Upper lobe of left lung (tissue), 6 donors: ENCODE data around the gene GALNT2. TPM values are rescaled to one million over a fixed set of nuclear protein-coding genes. Genes with fewer than 3 reads are reported as not detected.
A peak's percentile ranks its signal among the peaks of the same experiment; 100 is the strongest.

Experiments used
- ATAC-seq, 2 donors: fragments of 200-7000 bp; cut with Tn5 transposase; one replicate each; pipeline ENCODE4 v1.9.1; 2022; ENCODE audit warnings: mild to moderate bottlenecking in 2 of 2, moderate library complexity in 2 of 2; ENCODE audit not compliant: low FRiP score in 2 of 2
- DNase-seq, 2 donors: peaks; one replicate each; pipeline ENCODE4 v3.0.0-alpha.2; 2019 to 2020
- H3K27ac ChIP-seq, 4 donors: fragments of 200-600 bp; sonication (generic); one replicate each; pipeline ENCODE4 v1.5.1; 2016 to 2019
- H3K27me3 ChIP-seq, 4 donors: fragments of 200-600 bp; sonication (generic); one replicate each; pipeline ENCODE4 v1.5.1; 2017 to 2019
- H3K36me3 ChIP-seq, 4 donors: fragments of 200-600 bp; sonication (generic); one replicate each; pipeline ENCODE4 v1.5.1; 2016 to 2019
- H3K4me1 ChIP-seq, 4 donors: fragments of 200-600 bp; sonication (generic); one replicate each; pipeline ENCODE4 v1.5.1; 2018 to 2019
- H3K4me3 ChIP-seq, 4 donors: fragments of 200-600 bp; sonication (generic); one replicate each; pipeline ENCODE4 v1.5.1; 2017 to 2019; ENCODE audit warnings: mild to moderate bottlenecking in 2 of 4, moderate library complexity in 1 of 4
- H3K9me3 ChIP-seq, 4 donors: fragments of 200-600 bp; sonication (generic); one replicate each; pipeline ENCODE4 v1.5.1; 2018 to 2019
- EP300 ChIP-seq, 4 donors: sonication (generic); formaldehyde crosslinking; IDR thresholded peaks; one replicate each; pipeline ENCODE4 v1.5.1; 2017; ENCODE audit warnings: antibody characterized with exemption in 4 of 4, control low read depth in 2 of 4
- POLR2A ChIP-seq, 4 donors: fragments of 450-650 bp; IDR thresholded peaks; one replicate each; pipeline ENCODE4 v1.5.1; 2016 to 2017; ENCODE audit warnings: antibody characterized with exemption in 4 of 4, mild to moderate bottlenecking in 2 of 4
- POLR2AphosphoS5 ChIP-seq, 2 donors: sonication (generic); formaldehyde crosslinking; IDR thresholded peaks; one replicate each; pipeline ENCODE4 v1.5.1; 2017; ENCODE audit warnings: antibody characterized with exemption in 2 of 2
- WGBS, 2 donors: methylation state at CpG; one replicate each; pipeline ENCODE4 v1.1.5; 2017 to 2018; 5-methylcytosine and 5-hydroxymethylcytosine counted together
- total RNA-seq, 6 donors: library from RNA; depleted of rRNA in 4 of 6; stranded (reverse); fragments of >200 nt in 4 of 6; gene quantifications; one replicate each; pipeline versions ENCODE4 v1.1.0 to v1.2.1, GENCODE V29; 2016 to 2021
- TF ChIP-seq, protein P1 (sequence below), 6 experiments: fragments of 450-650 bp in 4 of 6; fragments of 200-600 bp in 2 of 6; sonication (generic) in 2 of 6; IDR thresholded peaks; one replicate each; pipeline ENCODE4 v1.5.1; 2016 to 2019; ENCODE audit warnings: antibody characterized with exemption in 6 of 6
- donor health status: DM: no; HTN: no; CAD: no; lungs with moderate emphysema.
- donor health status: DM: no; HTN: yes; CAD: no; lungs with severe emphysema.

GALNT2 gene
- total RNA-seq, 6 donors from 2014 or later, result 51.3 to 62.3 (median 56.2) TPM

DNA sequence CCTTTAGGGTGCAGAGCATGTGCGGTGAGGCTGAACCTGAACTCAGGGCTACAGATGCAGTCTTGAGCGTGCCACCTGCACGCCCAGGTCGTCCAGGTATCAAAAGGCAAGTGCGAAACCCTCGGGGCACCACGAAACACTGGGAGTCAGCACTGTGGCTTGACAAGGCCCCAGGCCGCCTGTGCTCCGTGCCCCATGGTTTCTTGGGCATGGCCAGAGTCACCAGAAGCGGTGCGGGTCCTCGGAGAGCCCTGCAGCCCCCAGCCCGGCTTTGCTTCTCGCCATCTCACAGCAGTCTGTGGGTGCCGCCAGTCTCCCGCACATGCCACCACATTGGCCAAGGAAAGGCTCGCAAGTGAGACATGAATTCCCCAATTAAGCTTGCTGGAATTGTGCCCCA lies 241.8 kb downstream of the GALNT2 start:
- H3K36me3 ChIP-seq, result no peaks in the 10 kb centered on the region
- ATAC-seq, result no peak
- peak in 1 of 2 donors; percentile 58 for DNase-seq
- H3K9me3 ChIP-seq, result no peaks in the 10 kb centered on the region
- peaks cover 0 to 8% (median 2%) of the 10 kb centered on the region in 4 donors for H3K4me1 ChIP-seq
- no peak for TF ChIP-seq POLR2A (IDR thresholded peaks at IDR 0.05)
- 96% methylated on average over 13 to 17 of the region's 17 CpGs for WGBS, 2 donors
- no peak overlapping the region for H3K27ac ChIP-seq
- H3K27me3 ChIP-seq, result no peaks in the 10 kb centered on the region
- no peak overlapping the region for H3K4me3 ChIP-seq

DNA sequence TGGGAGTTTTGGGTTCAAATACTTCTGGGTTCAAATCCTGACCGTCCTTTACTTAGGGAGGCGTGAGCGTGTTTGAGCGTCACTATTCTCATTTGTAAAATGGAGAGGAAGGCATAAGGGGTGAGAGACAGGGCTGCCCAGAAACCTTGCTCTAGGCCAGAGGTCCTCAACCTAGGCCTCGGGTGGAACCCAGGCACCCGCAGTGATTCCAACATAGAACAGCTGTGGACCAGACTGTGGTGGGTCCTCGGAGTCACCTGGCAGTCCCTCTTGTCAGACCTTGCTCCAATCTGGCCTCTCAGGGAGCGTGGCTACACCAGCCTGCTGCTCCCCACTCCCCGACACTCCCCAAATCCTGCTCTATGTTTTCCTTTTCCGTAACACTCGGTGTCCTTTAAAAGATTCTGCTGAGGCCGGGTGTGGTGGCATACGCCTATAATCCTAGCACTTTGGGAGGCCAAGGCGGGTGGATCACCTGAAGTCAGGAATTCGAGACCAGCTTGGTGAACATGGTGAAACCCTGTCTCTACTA lies 242.7 kb downstream of the GALNT2 start:
- no peak for ATAC-seq
- no peaks in the 10 kb centered on the region for H3K36me3 ChIP-seq
- no peak overlapping the region for H3K27ac ChIP-seq
- TF ChIP-seq, protein P1, sequence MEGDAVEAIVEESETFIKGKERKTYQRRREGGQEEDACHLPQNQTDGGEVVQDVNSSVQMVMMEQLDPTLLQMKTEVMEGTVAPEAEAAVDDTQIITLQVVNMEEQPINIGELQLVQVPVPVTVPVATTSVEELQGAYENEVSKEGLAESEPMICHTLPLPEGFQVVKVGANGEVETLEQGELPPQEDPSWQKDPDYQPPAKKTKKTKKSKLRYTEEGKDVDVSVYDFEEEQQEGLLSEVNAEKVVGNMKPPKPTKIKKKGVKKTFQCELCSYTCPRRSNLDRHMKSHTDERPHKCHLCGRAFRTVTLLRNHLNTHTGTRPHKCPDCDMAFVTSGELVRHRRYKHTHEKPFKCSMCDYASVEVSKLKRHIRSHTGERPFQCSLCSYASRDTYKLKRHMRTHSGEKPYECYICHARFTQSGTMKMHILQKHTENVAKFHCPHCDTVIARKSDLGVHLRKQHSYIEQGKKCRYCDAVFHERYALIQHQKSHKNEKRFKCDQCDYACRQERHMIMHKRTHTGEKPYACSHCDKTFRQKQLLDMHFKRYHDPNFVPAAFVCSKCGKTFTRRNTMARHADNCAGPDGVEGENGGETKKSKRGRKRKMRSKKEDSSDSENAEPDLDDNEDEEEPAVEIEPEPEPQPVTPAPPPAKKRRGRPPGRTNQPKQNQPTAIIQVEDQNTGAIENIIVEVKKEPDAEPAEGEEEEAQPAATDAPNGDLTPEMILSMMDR (IDR thresholded peaks at IDR 0.05), result no peak
- no peak for TF ChIP-seq EP300 (IDR thresholded peaks at IDR 0.05)
- 89 to 92% methylated on average over 15 of the region's 15 CpGs for WGBS, 2 donors
- peaks cover 0 to 5% (median 1%) of the 10 kb centered on the region in 4 donors for H3K4me1 ChIP-seq
- DNase-seq, result no peak
- H3K4me3 ChIP-seq, result no peak overlapping the region
- no peaks in the 10 kb centered on the region for H3K27me3 ChIP-seq
- no peaks in the 10 kb centered on the region for H3K9me3 ChIP-seq

DNA sequence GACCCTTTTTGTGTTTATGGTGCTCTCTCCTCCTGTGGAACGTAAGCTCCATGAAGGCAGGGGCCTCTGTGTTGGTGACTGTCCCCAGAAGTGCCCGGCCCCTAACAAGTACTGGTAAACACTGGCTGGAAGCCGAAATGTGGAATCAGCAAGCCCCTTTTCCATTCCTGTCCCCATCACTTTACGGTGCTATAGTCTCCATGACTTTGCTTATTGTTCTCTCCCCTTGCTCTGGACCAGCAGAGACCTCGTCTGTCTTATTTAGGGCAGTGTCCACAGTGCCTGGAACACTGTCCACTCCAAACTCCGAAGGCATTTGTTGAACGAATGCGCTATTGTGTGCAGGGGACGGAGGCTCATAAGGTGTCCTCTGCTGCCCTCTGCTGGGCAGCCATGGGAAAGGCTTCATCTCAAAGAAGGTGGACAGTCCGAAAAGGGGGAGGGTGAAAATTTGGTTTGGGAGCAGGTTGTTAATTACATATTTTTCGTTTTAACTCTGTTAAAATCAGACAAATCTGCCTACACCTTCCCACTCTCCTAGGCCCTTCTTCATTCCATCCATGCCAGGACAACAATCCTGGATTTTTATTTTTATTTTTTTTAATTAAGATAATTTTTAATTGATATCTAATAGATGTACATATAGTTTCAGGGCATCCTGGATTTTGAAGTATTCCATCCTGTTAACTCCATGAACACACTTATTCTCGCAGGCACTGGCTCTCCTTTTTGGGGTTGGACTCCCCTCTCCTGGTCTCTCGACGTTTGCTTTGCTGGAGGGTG lies 243.5 kb downstream of the GALNT2 start:
- H3K27me3 ChIP-seq, result no peaks in the 10 kb centered on the region
- no peaks in the 10 kb centered on the region for H3K36me3 ChIP-seq
- peaks cover 0 to 5% (median 1%) of the 10 kb centered on the region in 4 donors for H3K4me1 ChIP-seq
- peak; percentile 87 to 89 for ATAC-seq
- H3K9me3 ChIP-seq, result no peaks in the 10 kb centered on the region
- WGBS, 2 donors, result 32 to 37% methylated on average over 14 of the region's 14 CpGs
- TF ChIP-seq, protein P1 (IDR thresholded peaks at IDR 0.05), result peak; percentile 80 to 93 (median 86)
- no peak for TF ChIP-seq POLR2A (IDR thresholded peaks at IDR 0.05)
- no peak overlapping the region for H3K4me3 ChIP-seq
- no peak overlapping the region for H3K27ac ChIP-seq
- DNase-seq, result peak in 1 of 2 donors; percentile 78

DNA sequence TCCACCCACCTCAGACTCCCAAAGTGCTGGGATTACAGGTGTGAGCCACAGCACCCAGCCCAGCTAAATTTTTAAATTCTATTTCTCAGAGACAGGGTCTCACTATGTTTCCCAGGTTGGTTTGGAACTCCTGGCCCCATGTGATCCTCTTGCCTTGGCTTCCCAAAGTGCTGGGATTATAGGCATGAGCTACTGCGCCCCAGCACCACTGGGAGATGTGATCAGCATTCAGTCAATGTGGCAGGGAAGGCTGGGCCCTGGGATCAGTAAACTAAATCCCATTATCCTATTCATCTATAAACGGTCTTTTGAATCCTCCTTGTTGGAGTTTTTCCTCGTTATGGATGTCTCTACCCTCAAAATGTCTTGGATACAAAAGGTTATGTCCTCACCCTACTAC lies 245.6 kb downstream of the GALNT2 start:
- TF ChIP-seq POLR2AphosphoS5 (IDR thresholded peaks at IDR 0.05) (no peak), POLR2A (IDR thresholded peaks at IDR 0.05) (no peak), EP300 (IDR thresholded peaks at IDR 0.05) (no peak)
- TF ChIP-seq, protein P1 (IDR thresholded peaks at IDR 0.05), result no peak
- Histone ChIP-seq H3K36me3 (no peaks in the 10 kb centered on the region), H3K4me3 (no peak overlapping the region), H3K9me3 (no peaks in the 10 kb centered on the region), H3K4me1 (peaks cover 0 to 5% (median 1%) of the 10 kb centered on the region in 4 donors), H3K27ac (no peak overlapping the region), H3K27me3 (no peaks in the 10 kb centered on the region)
- 73 to 78% methylated on average over 3 of the region's 3 CpGs for WGBS, 2 donors
- no peak for DNase-seq
- no peak for ATAC-seq

DNA sequence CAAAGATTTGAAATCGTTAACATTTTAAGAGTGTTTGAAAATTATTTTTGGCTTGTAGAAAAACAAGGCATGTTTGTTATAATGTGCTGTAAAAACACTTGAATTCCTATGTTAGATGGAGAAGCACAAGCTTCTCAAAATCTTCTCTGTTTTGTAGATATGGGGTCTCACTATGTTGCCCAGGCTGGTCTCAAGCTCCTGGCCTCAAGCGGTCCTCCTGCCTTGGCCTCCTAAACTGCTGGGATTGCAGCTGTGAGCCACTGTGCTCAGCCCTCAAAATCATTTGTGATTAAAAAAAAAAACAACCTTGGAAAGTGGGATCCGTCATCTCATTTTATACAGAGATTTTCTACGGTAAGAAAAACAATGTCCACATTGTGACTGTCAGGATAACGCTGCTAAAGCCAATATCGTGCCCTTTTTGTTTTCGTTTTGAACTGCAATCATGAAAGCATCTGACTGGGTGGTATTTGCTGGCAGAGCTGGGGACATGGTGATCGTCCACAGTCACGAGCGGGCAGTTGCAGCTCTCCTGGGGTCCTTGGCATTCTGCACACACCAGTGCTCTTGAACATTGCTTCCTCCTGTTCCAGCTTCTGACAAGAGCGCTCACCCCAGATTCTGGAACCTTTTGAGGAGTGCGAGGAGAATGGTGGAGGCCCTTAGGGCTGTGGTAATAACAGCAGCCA lies 246.6 kb downstream of the GALNT2 start:
- no peak for TF ChIP-seq EP300 (IDR thresholded peaks at IDR 0.05)
- TF ChIP-seq, protein P1 (IDR thresholded peaks at IDR 0.05), result no peak
- TF ChIP-seq POLR2A (IDR thresholded peaks at IDR 0.05), result no peak
- TF ChIP-seq POLR2AphosphoS5 (IDR thresholded peaks at IDR 0.05), result no peak
- no peaks in the 10 kb centered on the region for H3K27me3 ChIP-seq
- H3K36me3 ChIP-seq, result no peaks in the 10 kb centered on the region
- WGBS, 2 donors, result 65 to 66% methylated on average over 11 to 12 of the region's 12 CpGs
- H3K9me3 ChIP-seq, result no peaks in the 10 kb centered on the region
- peaks cover 0 to 5% (median 1%) of the 10 kb centered on the region in 4 donors for H3K4me1 ChIP-seq
- no peak overlapping the region for H3K4me3 ChIP-seq
- DNase-seq (no peak), ATAC-seq (no peak)
- no peak overlapping the region for H3K27ac ChIP-seq
